Endothelial cell of umbilical vein (primary cell): ENCODE measurements around the gene GCA. TPM values are rescaled to one million over a fixed set of nuclear protein-coding genes. Genes with fewer than 3 reads are reported as not detected.

Experiments
- BruUV-seq: library from RNA; stranded (reverse); fragments of 400-500 nt; replicated peaks from 2 replicates; lab custom pipeline; 2021; lab: Mats Ljungman, UMichigan
- CTCF ChIA-PET: fragments of 300-600, 350-600 bp; sonication (Branson Sonifier 250); formaldehyde crosslinking; loops from one replicate; lab custom pipeline; 2021; ENCODE audit warnings: antibody characterized with exemption, inconsistent platforms; lab: Charles Lee
- POLR2A ChIA-PET: fragments of 300-600, 350-600 bp; sonication (Branson Sonifier 250); formaldehyde crosslinking; loops from one replicate; lab custom pipeline; 2021; ENCODE audit warnings: antibody characterized with exemption, inconsistent platforms; lab: Charles Lee
- DNase-seq: peaks from one replicate; pipeline ENCODE4 v3.0.0-alpha.2; 2011; ENCODE audit warnings: low read depth, low spot score
- FAIRE-seq: peaks from 2 replicates; lab custom pipeline; 2011; peaks lifted over from hg19 to GRCh38; lab: Jason Lieb, UNC
- H2AFZ ChIP-seq: 2 replicates; pipeline ENCODE4 v1.6.0; 2012; ENCODE audit warnings: low read depth, low read length, control low read depth, inconsistent platforms
- H3K27ac ChIP-seq: 2 replicates; pipeline ENCODE4 v1.5.1; 2011; ENCODE audit warnings: low read depth, mild to moderate bottlenecking, control low read depth, low read length, moderate library complexity; ENCODE audit not compliant: insufficient read depth
- H3K27me3 ChIP-seq, 2 experiments: 2 replicates each; pipeline versions ENCODE4 v1.6.0 to v1.6.1; 2011; ENCODE audit warnings: low read length in 2 of 2, mixed read lengths in 1 of 2; ENCODE audit not compliant: control insufficient read depth in 2 of 2, insufficient read depth in 2 of 2
- H3K36me3 ChIP-seq, 2 experiments: 2 replicates in 1 of 2; 3 replicates in 1 of 2; pipeline ENCODE4 v1.5.1; 2011; ENCODE audit warnings: low read length in 2 of 2, mild to moderate bottlenecking in 1 of 2, moderate library complexity in 1 of 2; ENCODE audit not compliant: control insufficient read depth in 2 of 2, insufficient read depth in 2 of 2; ENCODE audit errors: extremely low read depth in 1 of 2
- H3K4me1 ChIP-seq: 3 replicates; pipeline ENCODE4 v1.5.1; 2011; ENCODE audit warnings: mild to moderate bottlenecking, low read length; ENCODE audit not compliant: control insufficient read depth, insufficient read depth; ENCODE audit errors: extremely low read depth
- H3K4me2 ChIP-seq: 2 replicates; pipeline ENCODE4 v1.6.1; 2011; ENCODE audit warnings: low read length, control low read depth, mixed read lengths; ENCODE audit not compliant: insufficient read depth
- H3K4me3 ChIP-seq, 3 experiments: fragments of 200-600 bp in 1 of 3; sonication (generic), shearing (Covaris generic) in 1 of 3; replicated peaks in 1 of 3; 2 replicates each; pipeline ENCODE4 v1.5.1; 2011 to 2016; ENCODE audit warnings: control low read depth in 3 of 3, low read length in 3 of 3, mild to moderate bottlenecking in 2 of 3, inconsistent platforms in 1 of 3, low read depth in 1 of 3, moderate library complexity in 1 of 3; ENCODE audit not compliant: insufficient read depth in 1 of 3
- H3K79me2 ChIP-seq: 2 replicates; pipeline ENCODE4 v1.6.0; 2012; ENCODE audit warnings: low read length, inconsistent platforms; ENCODE audit not compliant: control insufficient read depth, insufficient read depth
- H3K9ac ChIP-seq: replicated peaks from 2 replicates; pipeline ENCODE3; 2011; ENCODE audit warnings: low read length, control low read depth; ENCODE audit not compliant: insufficient read depth; ENCODE audit errors: extremely low read depth
- H3K9me1 ChIP-seq: replicated peaks from 3 replicates; pipeline ENCODE4 v1.6.0; 2011; ENCODE audit warnings: mild to moderate bottlenecking, low read length; ENCODE audit not compliant: control insufficient read depth, insufficient read depth; ENCODE audit errors: extremely low read depth
- H3K9me3 ChIP-seq: replicated peaks from 2 replicates; pipeline ENCODE4 v1.5.1; 2012; ENCODE audit warnings: low read length, inconsistent platforms; ENCODE audit not compliant: control insufficient read depth, insufficient read depth
- H4K20me1 ChIP-seq: replicated peaks from 2 replicates; pipeline ENCODE3; 2011; ENCODE audit warnings: mild to moderate bottlenecking, low read length; ENCODE audit not compliant: control insufficient read depth, insufficient read depth; ENCODE audit errors: extremely low read depth
- EZH2 ChIP-seq: IDR thresholded peaks from 2 replicates; pipeline ENCODE4 v1.6.1; 2012; ENCODE audit warnings: borderline replicate concordance, low read depth, mild to moderate bottlenecking, moderate library complexity, low read length, inconsistent platforms; ENCODE audit not compliant: severe bottlenecking
- FOS ChIP-seq: IDR thresholded peaks from 2 replicates; pipeline ENCODE4 v1.6.1; 2011; ENCODE audit warnings: mild to moderate bottlenecking, low read length, moderate library complexity, borderline replicate concordance; ENCODE audit not compliant: insufficient read depth
- GATA2 ChIP-seq: IDR thresholded peaks from 2 replicates; pipeline ENCODE4 v1.7.0; 2011; ENCODE audit warnings: low read depth, mild to moderate bottlenecking, moderate library complexity, mixed read lengths, low read length; ENCODE audit not compliant: insufficient read length, insufficient read depth
- JUN ChIP-seq: IDR thresholded peaks from 2 replicates; pipeline ENCODE4 v1.6.1; 2011; ENCODE audit warnings: borderline replicate concordance, low read depth; ENCODE audit not compliant: insufficient read length, insufficient read depth
- MAX ChIP-seq: IDR thresholded peaks from 2 replicates; pipeline ENCODE4 v1.6.1; 2011; ENCODE audit not compliant: insufficient read depth, insufficient read length
- MYC ChIP-seq: IDR thresholded peaks from one replicate; pipeline ENCODE4 v1.6.1; 2011; ENCODE audit warnings: mild to moderate bottlenecking, low read depth, low read length
- POLR2A ChIP-seq: IDR thresholded peaks from 2 replicates; pipeline ENCODE4 v1.6.1; 2012; ENCODE audit warnings: low read depth, mild to moderate bottlenecking, control low read depth, low read length
- POLR2AphosphoS5 ChIP-seq: IDR thresholded peaks from 2 replicates; pipeline ENCODE4 v1.6.1; 2012; ENCODE audit warnings: low read depth, mild to moderate bottlenecking, control low read depth, low read length, moderate library complexity; ENCODE audit not compliant: insufficient read depth
- dilution Hi-C: fragments of 300-500 bp; cut with MboI; formaldehyde crosslinking; loops from one replicate; pipeline ENCODE4 v1.15.0; 2019; ENCODE audit warnings: low sequenced_read_pairs; ENCODE audit not compliant: extremely low pct_ligation_motif_present
- intact Hi-C: fragments of 100-400 bp; cut with micrococcal nuclease; formaldehyde crosslinking; loops from one replicate; pipeline ENCODE4 v1.10.0; 2022
- polyA plus RNA-seq, 4 experiments: library from polyadenylated mRNA; depleted of rRNA in 3 of 4; stranded (reverse) in 3 of 4; unstranded in 1 of 4; fragments of >200 nt; gene quantifications; 2 replicates each; pipeline versions ENCODE4 v1.2.1 to v1.2.3, GENCODE V29; 2011 to 2012; ENCODE audit warnings: missing spikeins in 1 of 4
- total RNA-seq: library from RNA; stranded (reverse); gene quantifications from 2 replicates; pipeline ENCODE4 v1.2.3, GENCODE V29; 2021
- TF ChIP-seq, protein P1 (sequence below), 2 donors: IDR thresholded peaks; 1 replicate in 1 of 2; 2 replicates in 1 of 2; pipeline ENCODE4 v1.5.1; 2011; ENCODE audit warnings: low read length in 2 of 2, mild to moderate bottlenecking in 2 of 2, moderate library complexity in 2 of 2, control low read depth in 1 of 2, inconsistent platforms in 1 of 2, low read depth in 1 of 2; ENCODE audit not compliant: insufficient read depth in 1 of 2; ENCODE audit errors: extremely low read depth in 1 of 2

GCA gene
- total and polyA plus RNA-seq, 2 donors (not counting 3 experiments of a cell fraction or from before 2014, with no cell fraction given), result 10.7 to 11.2 TPM

- ChIA-PET CTCF (no interaction called here), POLR2A (no interaction called here)
- Histone ChIP-seq H3K79me2 (no peaks in the 10 kb centered on the region), H3K4me3 (no peak overlapping the region), H3K36me3 (no peaks in the 10 kb centered on the region), H3K9ac (no peak overlapping the region), H2AFZ (no peak overlapping the region), H3K4me1 (peaks cover 2% of the 10 kb centered on the region), H4K20me1 (no peaks in the 10 kb centered on the region), H3K9me1 (no peaks in the 10 kb centered on the region), H3K27ac (no peak overlapping the region), H3K4me2 (no peak overlapping the region), H3K27me3 (no peaks in the 10 kb centered on the region), H3K9me3 (no peaks in the 10 kb centered on the region)
- BruUV-seq, result no TSS peak
- FAIRE-seq (no peak), DNase-seq (no peak)
- dilution Hi-C loops (no loop called here), intact Hi-C loops (no loop called here)
- TF ChIP-seq MAX, result no peak
- no peak for TF ChIP-seq GATA2
- TF ChIP-seq JUN, result no peak
- no peak for TF ChIP-seq MYC
- TF ChIP-seq POLR2A, result no peak
- TF ChIP-seq, protein P1, sequence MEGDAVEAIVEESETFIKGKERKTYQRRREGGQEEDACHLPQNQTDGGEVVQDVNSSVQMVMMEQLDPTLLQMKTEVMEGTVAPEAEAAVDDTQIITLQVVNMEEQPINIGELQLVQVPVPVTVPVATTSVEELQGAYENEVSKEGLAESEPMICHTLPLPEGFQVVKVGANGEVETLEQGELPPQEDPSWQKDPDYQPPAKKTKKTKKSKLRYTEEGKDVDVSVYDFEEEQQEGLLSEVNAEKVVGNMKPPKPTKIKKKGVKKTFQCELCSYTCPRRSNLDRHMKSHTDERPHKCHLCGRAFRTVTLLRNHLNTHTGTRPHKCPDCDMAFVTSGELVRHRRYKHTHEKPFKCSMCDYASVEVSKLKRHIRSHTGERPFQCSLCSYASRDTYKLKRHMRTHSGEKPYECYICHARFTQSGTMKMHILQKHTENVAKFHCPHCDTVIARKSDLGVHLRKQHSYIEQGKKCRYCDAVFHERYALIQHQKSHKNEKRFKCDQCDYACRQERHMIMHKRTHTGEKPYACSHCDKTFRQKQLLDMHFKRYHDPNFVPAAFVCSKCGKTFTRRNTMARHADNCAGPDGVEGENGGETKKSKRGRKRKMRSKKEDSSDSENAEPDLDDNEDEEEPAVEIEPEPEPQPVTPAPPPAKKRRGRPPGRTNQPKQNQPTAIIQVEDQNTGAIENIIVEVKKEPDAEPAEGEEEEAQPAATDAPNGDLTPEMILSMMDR (IDR thresholded peaks at IDR 0.05; ENCODE audit: extremely low read depth in 1 of 2, insufficient read depth in 1 of 2, low read depth in 1 of 2, low read length in 2 of 2), result no peak
- TF ChIP-seq EZH2, result no peak
- no peak for TF ChIP-seq FOS
- no peak for TF ChIP-seq POLR2AphosphoS5
These were observed 28.9 kb downstream of the GCA start for GRCh38 chr2:162372818-162373217.
